GM10266 (cell line): Measurements from ENCODE around the gene ANKRD60.

ENCODE experiments used
- DNase-seq: peaks from one replicate; pipeline ENCODE4 v3.0.0; 2012; ENCODE audit errors: extremely low spot score
- CTCF ChIP-seq: IDR thresholded peaks from 2 replicates; pipeline ENCODE4 v1.5.1; 2012; ENCODE audit warnings: mild to moderate bottlenecking, low read depth; ENCODE audit not compliant: control insufficient read depth, insufficient read depth; ENCODE audit errors: missing control alignments

Gene ANKRD60

GRCh38 chr20:58243653-58244410 is 15.4 kb upstream of the ANKRD60 start:
- DNase-seq: no peak
- no peak for TF ChIP-seq CTCF

GRCh38 chr20:58242824-58243223 is 14.4 kb upstream of the ANKRD60 start:
- no peak for TF ChIP-seq CTCF
- DNase-seq: no peak

- no peak for TF ChIP-seq CTCF
- DNase-seq: no peak
These were observed 13.5 kb upstream of the ANKRD60 start for GRCh38 chr20:58241766-58242465.

- TF ChIP-seq CTCF: no peak
- DNase-seq: no peak
These were observed 12.0 kb upstream of the ANKRD60 start for GRCh38 chr20:58240471-58240870.

GRCh38 chr20:58239216-58239615 is 10.8 kb upstream of the ANKRD60 start:
- no peak for TF ChIP-seq CTCF

GRCh38 chr20:58238490-58238889 is 10.0 kb upstream of the ANKRD60 start:
- no peak for DNase-seq
- TF ChIP-seq CTCF: no peak

More at GRCh38 chr20:58239216-58239615, 10.8 kb upstream of the ANKRD60 start:
- no peak for DNase-seq
